Dermis microvascular lymphatic vessel endothelial cell (primary cell): ENCODE results near the gene PARD3. TPM values are rescaled to one million over a fixed set of nuclear protein-coding genes. Genes with fewer than 3 reads are reported as not detected.
"Not testable (repeated sequence)": the region's sequence is repeated elsewhere in the genome, so short reads cannot be mapped to it uniquely, and the experiment has no call there.

Experiments used
- DNase-seq, 2 donors: peaks; one replicate each; pipeline versions ENCODE4 v3.0.0 to v3.0.0-alpha.2; 2010; ENCODE audit warnings: low read depth in 2 of 2
- total RNA-seq: library from RNA; depleted of rRNA; stranded (reverse); fragments of >200 nt; gene quantifications from 2 replicates; pipeline ENCODE4 v1.2.1, GENCODE V29; 2014

The PARD3 gene
- total RNA-seq, 1 donor from 2014 or later, result 22.6 TPM

DNA sequence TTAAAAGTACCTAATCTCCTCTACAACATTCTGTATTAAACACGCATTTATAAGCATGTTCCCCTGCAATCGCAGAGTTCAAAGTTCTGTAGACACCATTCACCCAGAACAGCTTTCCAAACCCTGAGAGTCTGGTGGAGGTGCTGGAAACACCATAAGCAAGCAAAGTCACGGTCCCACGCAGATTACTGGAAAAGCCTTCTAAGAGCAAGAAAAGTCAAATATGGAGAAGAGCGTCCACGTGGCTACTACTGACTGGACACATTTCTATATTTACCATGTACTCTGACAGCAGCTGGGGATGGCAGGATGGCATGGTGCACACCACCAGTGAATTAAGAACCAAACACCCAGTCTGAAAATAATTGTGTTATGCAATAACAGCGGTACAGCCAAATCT lies 97.7 kb downstream of the PARD3 start:
- DNase-seq, result no peak

GRCh38 chr10:34716958-34717357 lies 98.1 kb downstream of the PARD3 start:
- DNase-seq, result no peak

GRCh38 chr10:34716234-34716633 lies 98.9 kb downstream of the PARD3 start:
- no peak for DNase-seq

DNA sequence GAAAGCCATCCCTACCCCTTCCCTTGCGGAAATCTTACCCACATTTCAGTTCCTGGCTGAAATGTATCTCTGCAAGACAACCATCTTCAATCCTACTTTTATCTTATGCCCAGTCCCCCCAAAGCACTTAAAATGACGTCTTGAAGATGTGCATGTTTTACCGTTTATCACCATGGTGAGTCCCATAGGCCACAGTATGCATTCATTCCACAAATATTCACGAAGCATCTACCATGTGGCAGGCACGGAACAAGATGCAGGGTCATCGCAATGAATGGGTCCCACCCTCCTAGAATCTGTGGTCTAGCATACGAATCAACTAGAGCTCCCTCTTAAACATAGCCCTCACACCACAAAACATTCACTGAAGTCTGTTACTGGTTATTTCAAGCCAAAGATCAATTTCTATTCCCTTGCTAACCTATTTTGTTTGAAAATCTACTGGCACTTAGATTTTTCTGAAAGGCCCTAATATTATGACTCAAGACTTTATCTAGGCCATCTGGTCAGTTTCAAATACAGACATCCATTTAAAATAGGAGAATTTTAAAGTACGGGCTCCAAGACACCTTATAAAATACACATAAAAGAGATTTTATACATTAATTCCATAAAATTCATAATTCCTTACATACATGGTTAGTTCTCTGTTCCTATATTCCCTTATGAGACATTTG lies 99.4 kb downstream of the PARD3 start:
- DNase-seq, result no peak

GRCh38 chr10:34713875-34714274 lies 101.2 kb downstream of the PARD3 start:
- DNase-seq, result no peak

DNA sequence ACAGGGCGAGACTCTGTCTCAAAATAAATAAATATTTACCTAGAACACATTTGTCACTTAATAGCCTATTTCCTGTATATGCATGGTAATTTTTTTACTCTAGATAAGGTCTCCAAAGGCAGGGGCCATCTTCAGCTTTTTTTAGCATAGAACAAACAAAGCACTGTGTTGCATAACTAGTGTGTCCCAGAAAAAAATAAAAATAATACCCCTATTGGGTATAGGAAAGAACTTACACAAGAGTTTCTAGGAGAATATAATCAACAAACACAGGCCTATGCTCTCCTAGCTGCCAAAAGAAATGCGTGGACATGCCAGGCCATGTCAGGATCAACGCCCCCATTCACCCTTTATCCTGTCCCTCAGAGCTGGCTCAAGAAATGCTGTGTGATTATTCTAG lies 103.6 kb downstream of the PARD3 start:
- peak in 1 of 2 donors; percentile 41 for DNase-seq

DNA sequence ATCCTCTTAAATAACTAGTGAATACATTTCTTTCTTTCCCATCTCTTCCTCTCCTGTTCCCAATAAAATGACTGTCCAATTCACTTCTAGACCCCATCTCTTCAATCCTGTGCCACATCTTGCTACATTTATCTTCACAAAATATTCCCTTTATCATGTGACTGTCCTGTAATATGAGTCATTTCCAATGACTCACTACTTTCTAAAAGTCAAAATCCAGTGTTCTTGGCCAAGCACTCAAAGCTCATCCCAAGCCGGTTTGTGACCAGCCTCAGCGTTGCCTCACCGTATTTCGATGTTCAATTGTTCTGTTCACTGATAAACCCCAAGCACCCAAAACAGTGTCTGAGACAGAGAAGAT lies 104.7 kb downstream of the PARD3 start:
- peak in 1 of 2 donors; percentile 73 for DNase-seq

- DNase-seq, result peak in 1 of 2 donors; percentile 72
These were observed 105.3 kb downstream of the PARD3 start for GRCh38 chr10:34709637-34710390.

- no peak for DNase-seq
These were observed 107.4 kb downstream of the PARD3 start for GRCh38 chr10:34707656-34708055.

- not testable (repeated sequence) for DNase-seq
These were observed 108.1 kb downstream of the PARD3 start for GRCh38 chr10:34706992-34707391.

- no peak for DNase-seq
These were observed 108.9 kb downstream of the PARD3 start for GRCh38 chr10:34706147-34706546.

- no peak for DNase-seq
These were observed 109.5 kb downstream of the PARD3 start for GRCh38 chr10:34705563-34705962.

- no peak for DNase-seq
These were observed 110.4 kb downstream of the PARD3 start for GRCh38 chr10:34704526-34705184.

DNA sequence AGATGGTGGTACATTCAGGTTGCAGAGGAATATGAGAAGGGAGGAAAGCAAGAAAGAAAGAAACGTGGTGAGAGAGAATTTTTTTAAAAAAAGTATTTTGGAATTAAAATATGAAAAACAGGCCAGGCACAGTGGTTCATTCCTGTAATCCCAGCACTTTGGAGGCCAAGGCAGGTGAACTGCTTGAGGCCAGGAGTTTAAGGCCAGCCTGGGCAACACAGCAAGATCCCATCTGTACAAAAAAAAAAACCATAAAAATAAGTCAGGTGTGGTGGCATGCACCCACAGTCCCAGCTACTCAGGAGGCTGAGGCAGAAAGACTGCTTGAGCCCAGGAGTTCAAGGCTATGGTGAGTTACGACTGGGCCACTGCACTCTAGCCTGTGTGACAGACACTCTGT lies 112.1 kb downstream of the PARD3 start:
- DNase-seq, result no peak

GRCh38 chr10:34702093-34702937 lies 112.8 kb downstream of the PARD3 start:
- DNase-seq, result no peak

GRCh38 chr10:34701194-34701593 lies 113.9 kb downstream of the PARD3 start:
- DNase-seq, result no peak

DNA sequence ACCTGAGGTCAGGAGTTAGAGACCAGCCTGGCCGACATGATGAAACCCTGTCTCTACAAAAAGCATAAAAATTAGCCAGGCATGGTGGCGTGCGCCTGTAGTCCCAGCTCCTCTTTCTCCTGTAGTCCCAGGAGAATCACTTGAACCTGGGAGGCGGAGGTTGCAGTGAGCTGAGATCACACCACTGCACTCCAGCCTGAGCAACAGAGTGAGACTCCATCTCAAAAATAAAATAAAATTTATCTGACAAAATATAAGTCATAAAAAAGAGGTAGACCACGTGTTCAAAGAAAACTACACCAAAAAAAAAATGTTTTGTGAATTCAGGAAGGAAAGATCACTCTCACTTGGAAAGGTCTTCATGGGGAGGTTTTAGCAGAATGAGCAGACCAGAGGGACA lies 114.3 kb downstream of the PARD3 start:
- not testable (repeated sequence) for DNase-seq

- no peak for DNase-seq
These were observed 115.1 kb downstream of the PARD3 start for GRCh38 chr10:34699904-34700517.

- peak; percentile 40 to 71 for DNase-seq
These were observed 116.1 kb downstream of the PARD3 start for GRCh38 chr10:34698979-34699378.

GRCh38 chr10:34698248-34698831 lies 116.8 kb downstream of the PARD3 start:
- DNase-seq, result no peak
